Esophagus muscularis mucosa (tissue), 4 donors: ENCODE measurements around the gene HK1. TPM values are rescaled to one million over a fixed set of nuclear protein-coding genes. Genes with fewer than 3 reads are reported as not detected.

Experiments
- DNase-seq: peaks from one replicate; pipeline ENCODE4 v3.0.0-alpha.2; 2017; ENCODE audit errors: extremely low spot score
- H3K27ac ChIP-seq, 4 donors: fragments of 200-600 bp; sonication (generic); replicated peaks in 1 of 4; 1 replicate in 3 of 4; 2 replicates in 1 of 4; pipeline ENCODE4 v1.5.1; 2016 to 2019; ENCODE audit warnings: mild to moderate bottlenecking in 1 of 4
- H3K27me3 ChIP-seq, 4 donors: fragments of 200-600 bp; sonication (generic); one replicate each; pipeline versions ENCODE4 v1.5.1 to v1.6.0; 2016 to 2019
- H3K36me3 ChIP-seq, 4 donors: fragments of 200-600 bp; sonication (generic); one replicate each; pipeline ENCODE4 v1.5.1; 2016 to 2019
- H3K4me1 ChIP-seq, 4 donors: fragments of 200-600 bp; sonication (generic); one replicate each; pipeline ENCODE4 v1.5.1; 2016 to 2019
- H3K4me3 ChIP-seq, 4 donors: fragments of 200-600 bp; sonication (generic); 1 replicate in 2 of 4; 2 replicates in 2 of 4; pipeline ENCODE4 v1.5.1; 2016 to 2019; ENCODE audit warnings: mild to moderate bottlenecking in 4 of 4, moderate library complexity in 1 of 4
- H3K9me3 ChIP-seq, 4 donors: fragments of 200-600 bp; sonication (generic); 1 replicate in 3 of 4; 2 replicates in 1 of 4; pipeline ENCODE4 v1.5.1; 2016 to 2019
- CTCF ChIP-seq, 3 experiments: fragments of 200-600 bp in 2 of 3; fragments of 450-650 bp in 1 of 3; sonication (generic) in 2 of 3; IDR thresholded peaks; one replicate each; pipeline ENCODE4 v1.5.1; 2017 to 2019; ENCODE audit warnings: antibody characterized with exemption in 3 of 3, mild to moderate bottlenecking in 2 of 3, moderate library complexity in 1 of 3
- EP300 ChIP-seq: sonication (generic); formaldehyde crosslinking; IDR thresholded peaks from one replicate; pipeline ENCODE4 v1.6.1; 2017; ENCODE audit warnings: antibody characterized with exemption
- POLR2A ChIP-seq: fragments of 450-650 bp; IDR thresholded peaks from one replicate; pipeline ENCODE4 v1.6.1; 2017; ENCODE audit warnings: antibody characterized with exemption, moderate library complexity, mild to moderate bottlenecking, low read depth
- POLR2AphosphoS5 ChIP-seq, 2 donors: sonication (generic); formaldehyde crosslinking; IDR thresholded peaks; one replicate each; pipeline ENCODE4 v1.6.1; 2017; ENCODE audit warnings: antibody characterized with exemption in 2 of 2
- WGBS: methylation state at CpG from one replicate; pipeline ENCODE4 v1.1.5; 2018; 5-methylcytosine and 5-hydroxymethylcytosine counted together
- intact Hi-C: fragments of 100-400 bp; cut with DNase I; formaldehyde crosslinking; loops from one replicate; pipeline ENCODE4 v1.15.1; 2023
- total RNA-seq, 4 donors: library from RNA; depleted of rRNA; stranded (reverse); fragments of >200 nt; gene quantifications; one replicate each; pipeline versions ENCODE4 v1.1.0 to v1.2.1, GENCODE V29; 2016

Gene HK1
- total RNA-seq, 4 donors from 2014 or later = 114 to 188 (median 151) TPM

DNA sequence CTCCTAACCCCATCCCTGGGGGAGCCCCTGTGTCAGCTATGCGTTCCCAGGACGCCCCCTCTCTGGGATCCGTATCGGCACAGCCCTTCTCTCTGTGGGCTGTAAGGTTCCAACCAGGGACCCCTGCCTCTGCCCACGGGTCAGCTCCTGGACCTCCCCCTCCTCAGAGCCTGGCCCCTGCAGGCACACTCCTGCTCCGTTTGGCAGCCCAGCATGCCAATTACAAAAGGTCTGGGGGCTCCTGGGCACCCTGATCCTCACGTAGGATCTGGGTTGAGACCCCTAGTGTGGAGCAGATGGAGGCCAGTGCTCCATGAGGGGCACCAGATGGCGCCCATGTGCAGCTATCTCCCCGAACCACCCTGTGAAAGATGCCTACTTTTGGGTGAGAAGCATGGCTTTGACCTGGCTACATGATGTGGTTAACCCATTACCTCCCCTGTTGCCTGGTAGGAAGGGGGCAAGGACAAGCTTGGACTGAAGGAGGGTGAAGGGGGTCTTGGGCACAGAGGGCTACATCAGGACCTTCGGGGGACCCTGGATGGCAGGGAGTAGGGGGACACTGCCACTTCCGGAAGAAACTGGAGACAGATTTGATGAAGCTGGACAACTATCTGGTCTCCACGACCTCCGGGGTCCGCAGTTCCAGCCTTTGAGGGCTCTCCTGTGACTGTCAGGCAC, 129.5 kb downstream of the HK1 start:
- no peaks in the 10 kb centered on the region for H3K9me3 ChIP-seq
- H3K4me1 ChIP-seq = peaks cover 34 to 88% (median 82%) of the 10 kb centered on the region in 4 donors
- peak overlapping the region; percentile 95 to 98 (median 97) for H3K27ac ChIP-seq
- H3K36me3 ChIP-seq = peaks cover 9 to 28% (median 21%) of the 10 kb centered on the region in 4 donors
- H3K4me3 ChIP-seq = peak overlapping the region; percentile 20 to 57 (median 43)
- intact Hi-C loops = loop anchor here (10.0 kb wide), 1 partner anchor 227 kb away; the partner anchor contains the start of gene FAM241B
- WGBS = 60% methylated on average over 14 of the region's 14 CpGs
- TF ChIP-seq CTCF (IDR thresholded peaks at IDR 0.05) = peak in 2 of 3 experiments; percentile 28 to 35
- no peak for TF ChIP-seq EP300
- TF ChIP-seq POLR2AphosphoS5 (IDR thresholded peaks at IDR 0.05) = no peak
- DNase-seq = no peak
- H3K27me3 ChIP-seq = no peaks in the 10 kb centered on the region

DNA sequence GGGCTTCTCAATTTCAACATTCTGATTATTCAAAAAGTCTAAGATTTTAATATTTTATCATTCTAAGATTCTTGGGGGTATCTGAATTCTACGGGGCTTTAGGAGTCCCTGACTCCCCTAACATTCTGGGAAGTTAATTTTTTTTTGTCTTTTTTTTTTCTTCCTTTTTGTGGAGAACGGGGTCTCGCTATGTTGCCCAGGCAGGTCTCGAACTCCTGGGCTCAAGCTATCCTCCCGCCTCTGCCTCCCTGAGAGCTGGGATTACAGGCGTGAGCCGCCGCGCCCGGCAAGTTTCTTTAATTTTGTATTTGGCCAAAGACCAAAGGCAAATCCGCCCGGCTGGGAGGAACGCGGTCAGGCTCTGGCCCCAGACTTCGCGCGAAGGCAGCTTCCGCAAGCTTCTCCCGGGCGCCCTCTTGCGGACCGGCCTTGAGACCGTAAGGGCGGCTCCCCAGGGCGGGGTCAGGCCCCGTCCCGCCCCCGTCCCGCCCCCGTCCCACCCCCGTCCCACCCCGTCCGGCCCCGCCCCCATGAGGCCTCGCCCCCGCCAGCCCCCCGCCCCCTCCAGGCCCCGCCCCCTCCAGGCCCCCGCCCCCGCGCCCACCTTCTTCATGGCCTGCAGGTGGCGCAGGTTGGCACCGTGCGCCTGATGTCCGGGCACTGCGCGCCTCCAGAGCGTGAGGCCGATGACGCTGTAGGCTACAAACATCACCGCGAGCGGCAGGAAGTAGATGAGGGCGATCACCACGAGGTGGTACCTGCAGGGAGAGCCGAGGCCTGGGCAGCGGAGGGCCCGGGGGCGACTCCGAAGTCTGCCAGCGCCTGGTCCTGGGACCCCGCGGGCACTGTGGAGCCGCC, 130.3 kb downstream of the HK1 start:
- H3K36me3 ChIP-seq = peaks cover 9 to 23% (median 17%) of the 10 kb centered on the region in 4 donors
- DNase-seq = peak; percentile 98
- intact Hi-C loops = loop anchor here (10.0 kb wide), 1 partner anchor 226 kb away; the partner anchor contains the start of gene FAM241B
- peak overlapping the region; percentile 95 to 98 (median 97) for H3K27ac ChIP-seq
- H3K9me3 ChIP-seq = no peaks in the 10 kb centered on the region
- no peaks in the 10 kb centered on the region for H3K27me3 ChIP-seq
- TF ChIP-seq EP300 = no peak
- peak; percentile 80 to 82 for TF ChIP-seq POLR2AphosphoS5 (IDR thresholded peaks at IDR 0.05)
- TF ChIP-seq CTCF (IDR thresholded peaks at IDR 0.05) = peak; percentile 64 to 92 (median 85)
- H3K4me3 ChIP-seq = peak overlapping the region; percentile 53 to 58 (median 56)
- peaks cover 41 to 88% (median 82%) of the 10 kb centered on the region in 4 donors for H3K4me1 ChIP-seq
- 6% methylated on average over 22 of the region's 64 CpGs for WGBS

DNA sequence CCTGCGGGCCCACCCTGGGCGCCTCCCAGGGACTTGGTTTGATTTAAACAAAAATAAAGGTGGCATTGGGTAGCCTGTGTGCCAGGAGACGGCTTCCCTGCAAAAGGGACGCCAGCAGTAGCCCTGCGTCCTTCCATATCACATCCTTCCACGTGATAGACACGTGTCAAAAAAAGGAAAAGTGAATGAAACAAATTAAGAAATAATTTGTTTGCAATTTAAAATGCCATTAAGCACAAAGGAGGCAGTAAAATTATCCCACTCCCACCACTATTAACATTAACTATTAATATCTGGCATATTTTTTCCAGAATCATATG, 130.8 kb downstream of the HK1 start:
- peak overlapping the region; percentile 53 to 58 (median 56) for H3K4me3 ChIP-seq
- no peaks in the 10 kb centered on the region for H3K9me3 ChIP-seq
- intact Hi-C loops = loop anchor here (10.0 kb wide), 1 partner anchor 226 kb away; the partner anchor contains the start of gene FAM241B
- peaks cover 41 to 90% (median 81%) of the 10 kb centered on the region in 4 donors for H3K4me1 ChIP-seq
- H3K27me3 ChIP-seq = no peaks in the 10 kb centered on the region
- 10% methylated on average over 5 of the region's 7 CpGs for WGBS
- peak overlapping the region; percentile 95 to 98 (median 97) for H3K27ac ChIP-seq
- TF ChIP-seq CTCF (IDR thresholded peaks at IDR 0.05) (peak in 1 of 3 experiments; percentile 6), POLR2A (no peak)
- peaks cover 9 to 19% (median 14%) of the 10 kb centered on the region in 4 donors for H3K36me3 ChIP-seq
- no peak for DNase-seq

DNA sequence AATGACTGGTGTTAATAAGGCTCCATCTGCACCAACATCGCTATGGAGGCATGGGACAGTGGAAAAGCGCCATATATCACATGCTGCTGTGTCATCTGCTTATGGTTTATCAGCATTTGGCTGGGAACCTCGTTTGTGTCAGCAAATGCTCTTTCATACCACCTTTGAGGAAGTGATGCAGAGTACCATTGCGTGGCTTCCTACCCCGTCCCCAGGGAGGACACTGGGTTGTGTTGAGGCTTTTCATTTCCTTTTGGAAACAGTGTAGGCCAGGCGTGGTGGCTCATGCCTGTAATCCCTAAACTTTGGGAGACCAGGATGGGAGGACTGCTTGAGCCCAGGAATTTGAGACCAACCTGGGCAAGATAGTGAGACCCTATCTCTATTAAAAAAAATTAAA, 131.7 kb downstream of the HK1 start:
- 71% methylated on average over 5 of the region's 6 CpGs for WGBS
- H3K27ac ChIP-seq = peak overlapping the region; percentile 95 to 98 (median 97)
- no peak overlapping the region for H3K4me3 ChIP-seq
- intact Hi-C loops = loop anchor here (10.0 kb wide), 1 partner anchor 225 kb away; the partner anchor contains the start of gene FAM241B
- peaks cover 41 to 89% (median 80%) of the 10 kb centered on the region in 4 donors for H3K4me1 ChIP-seq
- no peak for TF ChIP-seq POLR2A
- TF ChIP-seq POLR2AphosphoS5 (IDR thresholded peaks at IDR 0.05) = peak; percentile 18 to 65
- H3K36me3 ChIP-seq = peaks cover 4 to 10% (median 7%) of the 10 kb centered on the region in 4 donors
- no peaks in the 10 kb centered on the region for H3K27me3 ChIP-seq
- no peak for DNase-seq
- H3K9me3 ChIP-seq = no peaks in the 10 kb centered on the region

- Histone ChIP-seq H3K4me1 (peaks cover 41 to 85% (median 76%) of the 10 kb centered on the region in 4 donors), H3K36me3 (peaks cover 0 to 6% (median 4%) of the 10 kb centered on the region in 4 donors), H3K27ac (peak overlapping the region; percentile 95 to 98 (median 97)), H3K4me3 (no peak overlapping the region), H3K9me3 (no peaks in the 10 kb centered on the region), H3K27me3 (no peaks in the 10 kb centered on the region)
- intact Hi-C loops = no loop called here
- DNase-seq = no peak
- WGBS = 76% methylated on average over 10 of the region's 10 CpGs
- TF ChIP-seq CTCF (IDR thresholded peaks at IDR 0.05) = no peak
- TF ChIP-seq POLR2A = no peak
- TF ChIP-seq POLR2AphosphoS5 (IDR thresholded peaks at IDR 0.05) = no peak
- TF ChIP-seq EP300 = no peak
Measured at GRCh38 chr10:69410487-69410886, 132.2 kb downstream of the HK1 start.
